GM15510 (cell line): ENCODE measurements around the gene CYYR1.

Experiments
- POLR2A ChIP-seq: IDR thresholded peaks from 3 replicates; pipeline ENCODE4 v1.6.1; 2011; ENCODE audit warnings: borderline replicate concordance; ENCODE audit not compliant: insufficient read length; ENCODE audit errors: extremely low read depth

The CYYR1 gene

GRCh38 chr21:26560612-26561011 lies 12.5 kb downstream of the CYYR1 start:
- TF ChIP-seq POLR2A, result no peak

DNA sequence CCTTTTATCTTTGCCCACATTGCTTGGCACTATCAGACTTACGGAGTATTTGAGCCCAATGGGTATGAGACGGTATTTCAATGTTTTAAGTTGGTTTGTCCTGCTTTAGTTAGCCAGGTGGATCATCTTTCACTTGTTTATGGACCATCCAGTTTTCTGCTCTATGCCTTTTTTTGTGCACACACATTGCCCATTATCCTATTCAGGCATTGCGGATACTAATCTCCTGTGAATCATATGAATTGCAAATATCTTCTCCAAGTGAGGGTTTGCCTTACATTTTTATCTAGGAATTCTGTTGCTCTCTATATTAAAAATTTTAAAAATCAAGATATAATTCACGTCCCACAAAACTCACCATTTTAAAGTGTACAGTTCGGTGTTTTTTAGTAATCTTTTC lies 14.0 kb downstream of the CYYR1 start:
- TF ChIP-seq POLR2A, result no peak

GRCh38 chr21:26557106-26557505 lies 16.0 kb downstream of the CYYR1 start:
- no peak for TF ChIP-seq POLR2A

DNA sequence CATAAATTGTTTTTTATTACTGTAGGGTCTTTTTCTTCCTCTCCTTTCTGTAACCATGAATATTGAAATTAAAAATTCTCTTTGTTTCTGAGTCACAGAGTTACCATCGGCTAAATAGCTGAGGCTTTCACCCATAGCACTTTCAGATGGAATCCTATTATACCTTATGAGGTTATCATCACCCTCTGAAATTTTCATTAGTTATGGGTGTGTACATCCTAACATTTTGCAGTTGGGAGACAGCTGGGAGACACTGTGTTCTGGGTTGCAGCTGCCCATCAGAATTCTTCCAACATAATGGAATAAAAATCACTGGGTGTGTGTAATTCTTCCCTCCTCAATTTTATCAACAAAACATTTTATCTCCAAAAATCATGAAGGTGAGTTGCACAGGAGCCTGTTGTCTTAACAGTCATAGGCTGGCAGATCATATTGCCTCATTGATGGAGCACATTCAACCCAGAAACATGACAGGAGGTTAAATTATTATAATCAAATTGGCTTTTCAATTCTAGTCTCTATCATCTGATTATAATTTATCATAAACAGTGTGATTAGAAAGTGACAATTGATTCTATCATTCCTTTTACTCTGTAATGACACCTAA lies 17.4 kb downstream of the CYYR1 start:
- no peak for TF ChIP-seq POLR2A

GRCh38 chr21:26554365-26554764 lies 18.7 kb downstream of the CYYR1 start:
- TF ChIP-seq POLR2A, result no peak

GRCh38 chr21:26553898-26554297 lies 19.2 kb downstream of the CYYR1 start:
- no peak for TF ChIP-seq POLR2A

DNA sequence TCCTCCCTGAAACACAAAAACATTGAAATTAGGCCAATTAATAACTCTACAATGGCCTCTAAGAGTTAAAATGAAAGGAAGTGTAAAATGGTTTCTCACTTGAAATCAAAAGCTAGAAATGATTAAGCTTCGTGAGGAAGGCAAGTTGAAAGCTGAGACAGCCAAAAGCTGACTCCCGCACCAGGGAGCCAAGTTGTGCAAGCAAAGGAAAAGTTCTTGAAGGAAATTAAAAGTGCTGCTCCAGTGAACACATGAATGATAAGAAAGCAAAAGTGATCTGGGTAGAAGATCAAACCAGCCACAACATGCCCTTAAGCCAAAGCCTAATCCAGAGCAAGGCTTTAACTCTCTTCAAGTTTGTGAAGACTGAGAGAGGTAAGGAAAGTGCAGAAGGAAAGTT lies 22.8 kb downstream of the CYYR1 start:
- no peak for TF ChIP-seq POLR2A

DNA sequence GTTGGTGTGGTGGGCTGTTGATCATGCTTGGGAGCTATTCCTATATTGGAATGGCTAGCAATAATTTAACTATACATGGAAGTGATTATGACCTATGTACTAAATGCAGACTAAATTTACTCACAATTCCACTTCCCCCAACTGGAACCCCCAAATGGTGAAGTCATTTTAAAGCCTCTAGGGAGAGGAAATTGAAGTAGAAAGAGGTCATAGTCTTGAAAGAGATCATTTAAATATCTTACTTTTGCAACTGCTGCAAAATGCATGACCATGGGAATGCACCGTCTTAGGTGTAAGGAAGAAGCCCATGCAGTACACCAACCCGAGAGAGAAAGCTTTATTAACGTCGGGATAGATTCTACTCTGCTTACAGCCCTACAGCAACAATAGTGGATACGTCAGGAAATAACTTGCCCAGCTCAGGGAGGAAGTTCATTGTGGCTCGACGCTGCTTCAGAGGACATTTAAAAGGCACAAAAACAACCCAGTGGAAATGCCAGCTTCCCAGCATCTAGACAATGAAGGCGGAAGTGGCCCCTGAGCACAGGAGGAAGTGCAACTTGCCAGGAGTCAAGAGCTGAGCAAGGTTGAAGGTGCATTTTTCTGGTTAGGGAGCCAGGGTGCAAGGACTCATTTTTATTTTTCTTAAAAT lies 26.5 kb downstream of the CYYR1 start:
- TF ChIP-seq POLR2A, result no peak

DNA sequence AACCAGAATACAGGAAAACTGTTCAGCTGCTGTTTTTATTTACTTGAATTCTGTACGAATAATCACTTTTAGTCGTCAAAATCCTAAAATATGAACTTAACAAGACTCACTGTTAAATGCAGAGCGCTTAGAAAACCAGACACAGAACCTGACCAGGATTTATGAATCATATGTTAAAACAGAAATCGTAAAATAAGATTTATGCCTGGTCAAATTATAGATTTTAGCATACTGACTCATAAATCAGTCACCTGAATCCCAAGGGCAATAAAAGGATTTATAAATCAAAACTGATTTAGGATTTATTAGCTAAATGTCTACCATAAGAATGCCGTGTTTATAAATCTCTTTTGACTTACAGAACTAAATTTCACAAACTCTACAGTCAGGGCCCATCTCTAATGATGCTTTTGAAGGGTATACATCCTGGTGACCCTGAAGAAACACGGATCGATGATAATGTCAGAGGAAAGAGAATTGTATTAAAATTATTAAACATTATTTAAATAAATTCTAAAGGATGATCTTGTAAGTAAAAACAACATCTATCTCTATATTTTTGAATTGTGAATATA lies 28.8 kb downstream of the CYYR1 start:
- TF ChIP-seq POLR2A, result no peak

DNA sequence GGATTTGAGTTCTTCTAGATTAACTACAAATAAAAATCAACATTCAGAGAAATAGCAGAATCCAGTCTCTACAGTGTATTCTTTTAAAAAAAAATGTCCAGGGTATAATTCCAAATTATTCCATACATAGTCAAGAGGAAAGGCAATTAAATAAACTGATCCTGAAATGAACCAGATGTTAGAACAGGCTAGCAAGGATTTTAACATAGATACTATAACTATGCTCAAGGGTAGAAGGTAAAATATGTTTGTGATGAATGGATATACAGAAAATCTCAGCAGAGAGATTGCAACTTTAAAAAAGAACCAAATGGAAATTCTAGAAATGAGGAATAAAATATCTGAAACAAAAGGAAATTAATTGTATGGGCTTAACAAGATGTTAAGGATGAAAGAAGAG lies 32.4 kb downstream of the CYYR1 start:
- no peak for TF ChIP-seq POLR2A

GRCh38 chr21:26539566-26539965 lies 33.5 kb downstream of the CYYR1 start:
- TF ChIP-seq POLR2A, result no peak

DNA sequence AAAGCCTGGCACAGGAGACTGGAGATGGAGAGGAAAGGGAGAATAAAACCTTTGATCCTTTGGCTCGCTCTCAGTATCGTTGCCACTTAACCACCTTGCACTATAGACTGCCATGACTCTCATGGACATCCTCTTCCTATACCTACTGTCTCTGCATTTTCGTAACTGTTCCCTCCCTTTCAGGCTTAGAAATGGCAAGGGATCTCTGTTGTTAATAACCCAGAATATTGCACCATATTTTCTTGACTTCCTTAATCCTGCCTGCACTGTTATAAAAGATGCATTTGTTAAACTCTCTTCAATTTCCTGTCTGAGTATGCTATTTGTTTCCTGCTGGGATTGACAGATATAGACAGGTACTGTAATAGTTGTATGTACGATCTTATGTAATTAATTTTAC lies 38.6 kb downstream of the CYYR1 start:
- TF ChIP-seq POLR2A, result no peak

GRCh38 chr21:26532208-26532607 lies 40.9 kb downstream of the CYYR1 start:
- TF ChIP-seq POLR2A, result no peak

DNA sequence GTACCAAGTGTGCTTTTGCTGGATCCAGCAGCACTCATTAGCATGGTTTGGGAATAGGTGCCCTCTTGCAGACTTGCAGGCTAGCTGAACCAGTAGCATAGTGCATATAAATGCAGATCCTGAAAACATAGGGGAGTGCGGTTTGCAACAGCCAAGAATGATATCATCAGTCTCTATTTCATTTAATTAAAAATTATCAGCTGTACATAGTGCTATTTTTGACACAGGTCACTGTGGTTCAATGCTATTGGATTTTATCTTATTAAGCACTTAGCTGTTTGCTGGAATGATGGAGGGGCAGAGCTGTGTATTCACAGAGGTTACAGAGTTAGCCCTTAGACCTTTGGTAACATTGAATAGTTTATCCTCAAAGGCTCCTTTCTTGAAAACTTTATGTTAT lies 43.6 kb downstream of the CYYR1 start:
- no peak for TF ChIP-seq POLR2A

DNA sequence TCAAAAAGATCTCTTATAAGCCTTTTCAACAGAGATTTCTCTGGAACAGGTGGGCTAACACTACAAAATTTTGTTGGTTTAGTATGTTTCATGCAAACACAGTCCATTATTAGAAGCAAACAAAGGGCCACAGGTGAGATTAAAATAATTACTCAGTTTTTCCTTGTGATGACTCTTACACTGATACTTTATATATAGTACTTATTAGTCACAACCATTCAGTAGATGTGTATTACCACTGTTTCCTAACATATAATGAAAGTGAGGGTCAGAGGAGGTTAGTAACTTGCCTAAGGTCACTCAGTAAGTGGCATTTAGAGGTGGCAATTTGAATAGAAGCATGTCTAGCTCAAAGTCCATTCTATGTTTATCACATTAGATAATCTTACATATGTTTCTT lies 44.2 kb downstream of the CYYR1 start:
- no peak for TF ChIP-seq POLR2A

DNA sequence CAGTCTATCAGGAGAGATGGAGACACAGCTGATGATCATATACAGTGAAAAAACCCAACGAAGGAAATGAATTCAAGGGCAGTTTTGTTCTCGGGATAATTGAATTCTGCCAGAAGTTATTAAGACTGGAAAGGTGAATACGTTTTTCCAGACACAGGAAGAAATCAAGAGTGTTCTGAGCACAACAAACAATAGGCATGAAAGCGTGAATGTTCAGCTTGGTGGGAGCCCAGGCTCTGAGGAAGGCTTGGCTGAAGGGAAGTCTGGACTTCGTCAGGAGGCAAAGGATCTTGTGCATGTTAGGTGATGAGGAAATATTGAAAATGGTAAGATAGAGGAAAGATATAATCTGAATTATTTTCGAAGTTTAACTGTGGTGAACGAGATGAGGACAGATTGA lies 50.4 kb downstream of the CYYR1 start:
- TF ChIP-seq POLR2A, result no peak
